Astrocyte (in vitro differentiated cells and primary cell): ENCODE data around the gene PLEKHG2. TPM values are rescaled to one million over a fixed set of nuclear protein-coding genes. Genes with fewer than 3 reads are reported as not detected.

Source experiments
- DNase-seq: peaks from one replicate; pipeline ENCODE4 v3.0.0-alpha.2; 2010; ENCODE audit warnings: low read depth
- FAIRE-seq: peaks from 2 replicates; lab custom pipeline; 2011; peaks lifted over from hg19 to GRCh38; lab: Jason Lieb, UNC
- H2AFZ ChIP-seq: 2 replicates; pipeline ENCODE4 v1.6.0; 2012; ENCODE audit warnings: low read depth, low read length, inconsistent platforms
- H3K27ac ChIP-seq: 2 replicates; pipeline ENCODE4 v1.5.1; 2011; ENCODE audit warnings: low read depth, low read length, inconsistent platforms
- H3K27me3 ChIP-seq: 2 replicates; pipeline ENCODE4 v1.6.0; 2011; ENCODE audit warnings: low read length, inconsistent platforms; ENCODE audit not compliant: insufficient read depth
- H3K36me3 ChIP-seq: 2 replicates; pipeline ENCODE4 v1.5.1; 2011; ENCODE audit warnings: low read length, inconsistent platforms; ENCODE audit not compliant: insufficient read depth
- H3K4me1 ChIP-seq: 2 replicates; pipeline ENCODE4 v1.5.1; 2011; ENCODE audit warnings: low read length, inconsistent platforms; ENCODE audit not compliant: insufficient read depth
- H3K4me2 ChIP-seq: 2 replicates; pipeline ENCODE4 v1.6.0; 2012; ENCODE audit warnings: low read length, inconsistent platforms
- H3K4me3 ChIP-seq: 2 replicates; pipeline ENCODE4 v1.5.1; 2011; ENCODE audit warnings: low read depth, mild to moderate bottlenecking, low read length, inconsistent platforms; ENCODE audit not compliant: insufficient read depth
- H3K79me2 ChIP-seq: 2 replicates; pipeline ENCODE4 v1.6.0; 2012; ENCODE audit warnings: mild to moderate bottlenecking, low read length, inconsistent platforms; ENCODE audit not compliant: insufficient read depth
- H3K9ac ChIP-seq: 2 replicates; pipeline ENCODE4 v1.6.0; 2012; ENCODE audit warnings: mild to moderate bottlenecking, low read length, inconsistent platforms
- H3K9me3 ChIP-seq: 2 replicates; pipeline ENCODE4 v1.5.1; 2012; ENCODE audit warnings: low read depth, mild to moderate bottlenecking, low read length, inconsistent platforms; ENCODE audit not compliant: insufficient read depth
- H4K20me1 ChIP-seq: 2 replicates; pipeline ENCODE4 v1.6.0; 2012; ENCODE audit warnings: low read length, inconsistent platforms; ENCODE audit not compliant: insufficient read depth
- H3K27ac Mint-ChIP-seq: one replicate; pipeline ENCODE4 v1.8.0; 2021; ENCODE audit warnings: mild to moderate bottlenecking, mixed read lengths; ENCODE audit not compliant: unreplicated experiment
- H3K27me3 Mint-ChIP-seq: one replicate; pipeline ENCODE4 v1.8.0; 2021; ENCODE audit warnings: low read depth, mixed read lengths; ENCODE audit not compliant: unreplicated experiment
- H3K36me3 Mint-ChIP-seq: one replicate; pipeline ENCODE4 v1.8.0; 2021; ENCODE audit warnings: low read depth, mixed read lengths; ENCODE audit not compliant: unreplicated experiment
- H3K4me1 Mint-ChIP-seq: one replicate; pipeline ENCODE4 v1.8.0; 2021; ENCODE audit warnings: low read depth, mixed read lengths; ENCODE audit not compliant: unreplicated experiment
- H3K4me3 Mint-ChIP-seq: one replicate; pipeline ENCODE4 v1.8.0; 2021; ENCODE audit warnings: mild to moderate bottlenecking, moderate library complexity, mixed read lengths; ENCODE audit not compliant: unreplicated experiment
- H3K9me3 Mint-ChIP-seq: one replicate; pipeline ENCODE4 v1.8.0; 2021; ENCODE audit warnings: mild to moderate bottlenecking, mixed read lengths; ENCODE audit not compliant: unreplicated experiment
- CTCF ChIP-seq: IDR thresholded peaks from 2 replicates; pipeline ENCODE4 v1.5.1; 2011; ENCODE audit warnings: low read depth, mild to moderate bottlenecking, inconsistent platforms, low read length, moderate library complexity; ENCODE audit not compliant: insufficient read depth
- EZH2 ChIP-seq: IDR thresholded peaks from 2 replicates; pipeline ENCODE4 v1.6.1; 2012; ENCODE audit warnings: mild to moderate bottlenecking, low read length, inconsistent platforms; ENCODE audit not compliant: insufficient read depth
- total RNA-seq: library from RNA; stranded (reverse); gene quantifications from 2 replicates; pipeline ENCODE4 v1.2.1, GENCODE V29; 2021

PLEKHG2 gene
- total RNA-seq, 1 donor from 2014 or later, result 102 TPM

- TF ChIP-seq EZH2 (no peak), CTCF (no peak)
- DNase-seq (no peak), FAIRE-seq (no peak)
- H3K79me2 ChIP-seq, result no peaks in the 10 kb centered on the region
- peak overlapping the region; percentile 97 for H3K27ac ChIP-seq
- peaks cover 2% of the 10 kb centered on the region for H3K36me3 Mint-ChIP-seq
- peaks cover 47% of the 10 kb centered on the region for H3K4me1 ChIP-seq
- no peak overlapping the region for H2AFZ ChIP-seq
- H3K4me3 ChIP-seq, result no peak overlapping the region
- H3K4me2 ChIP-seq, result peak overlapping the region; percentile 94
- H3K27ac Mint-ChIP-seq, result peak overlapping the region; percentile 95
- H3K4me3 Mint-ChIP-seq, result peak overlapping the region; percentile 15
- H3K27me3 Mint-ChIP-seq, result no peaks in the 10 kb centered on the region
- no peaks in the 10 kb centered on the region for H4K20me1 ChIP-seq
- peak overlapping the region; percentile 96 for H3K9ac ChIP-seq
- peaks cover 24% of the 10 kb centered on the region for H3K4me1 Mint-ChIP-seq
- H3K36me3 ChIP-seq, result no peaks in the 10 kb centered on the region
- H3K9me3 ChIP-seq, result no peaks in the 10 kb centered on the region
- H3K9me3 Mint-ChIP-seq, result no peaks in the 10 kb centered on the region
- H3K27me3 ChIP-seq, result no peaks in the 10 kb centered on the region
These were observed 11.4 kb upstream of the PLEKHG2 start for GRCh38 chr19:39401070-39401548.

DNA sequence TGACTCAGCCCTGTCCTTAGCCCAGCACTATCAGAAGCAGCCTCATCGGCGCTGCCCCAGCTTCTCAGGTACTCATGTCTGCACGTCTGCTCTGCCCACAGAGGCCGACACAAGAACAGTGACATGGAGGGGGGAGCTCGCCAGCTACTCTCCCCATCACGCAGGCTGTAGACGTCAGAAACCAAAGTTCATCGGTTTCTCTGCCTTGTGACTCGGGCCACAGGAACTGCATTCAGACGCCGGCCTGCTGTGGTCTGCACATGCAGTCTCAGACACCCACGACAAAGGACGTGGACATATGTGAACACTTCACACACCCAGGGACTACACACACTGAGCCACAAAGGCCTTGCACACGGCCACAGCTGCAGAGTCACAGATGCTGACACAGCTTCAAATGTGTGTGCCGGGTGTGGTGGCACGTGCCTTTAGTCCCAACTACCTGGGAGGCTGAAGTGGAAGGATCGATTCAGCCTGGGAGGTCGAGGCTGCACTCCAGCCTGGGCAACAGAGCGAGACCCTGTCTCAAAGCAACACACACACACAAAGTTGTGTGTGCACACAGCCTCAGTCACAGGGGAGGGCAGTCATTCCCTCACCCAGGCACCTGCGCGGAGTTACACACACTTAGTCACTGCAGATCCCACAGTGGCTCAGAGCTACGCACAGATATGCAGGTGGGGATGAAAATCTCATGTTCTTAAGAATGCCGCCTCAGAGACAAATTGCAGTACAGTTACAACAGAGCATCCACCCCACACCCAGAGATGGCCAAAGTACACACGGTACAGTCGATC is 10.7 kb upstream of the PLEKHG2 start:
- Histone ChIP-seq H3K4me3 (peak overlapping the region; percentile 48), H4K20me1 (no peaks in the 10 kb centered on the region), H3K27me3 (no peaks in the 10 kb centered on the region), H3K4me1 (peaks cover 49% of the 10 kb centered on the region), H3K9me3 (no peaks in the 10 kb centered on the region), H2AFZ (peak overlapping the region; percentile 11), H3K4me2 (peak overlapping the region; percentile 94), H3K27ac (peak overlapping the region; percentile 97), H3K9ac (peak overlapping the region; percentile 96), H3K36me3 (no peaks in the 10 kb centered on the region), H3K79me2 (peaks cover under 1% of the 10 kb centered on the region)
- no peak for FAIRE-seq
- Mint-ChIP-seq H3K9me3 (no peaks in the 10 kb centered on the region), H3K4me3 (peak overlapping the region; percentile 75), H3K4me1 (peaks cover 26% of the 10 kb centered on the region), H3K27me3 (no peaks in the 10 kb centered on the region), H3K36me3 (peaks cover 2% of the 10 kb centered on the region), H3K27ac (peak overlapping the region; percentile 95)
- TF ChIP-seq EZH2, result no peak
- peak; percentile 85 for DNase-seq

GRCh38 chr19:39402346-39403300 is 9.8 kb upstream of the PLEKHG2 start:
- peak overlapping the region; percentile 11 for H2AFZ ChIP-seq
- H3K4me2 ChIP-seq, result peak overlapping the region; percentile 94
- H3K4me1 ChIP-seq, result peaks cover 47% of the 10 kb centered on the region
- DNase-seq (peak; percentile 74), FAIRE-seq (no peak)
- peak overlapping the region; percentile 48 for H3K4me3 ChIP-seq
- no peaks in the 10 kb centered on the region for H3K27me3 ChIP-seq
- peaks cover 8% of the 10 kb centered on the region for H4K20me1 ChIP-seq
- H3K36me3 ChIP-seq, result no peaks in the 10 kb centered on the region
- H3K27ac ChIP-seq, result peak overlapping the region; percentile 97
- Mint-ChIP-seq H3K9me3 (no peaks in the 10 kb centered on the region), H3K27ac (peak overlapping the region; percentile 98), H3K36me3 (peaks cover 2% of the 10 kb centered on the region), H3K4me1 (peaks cover 26% of the 10 kb centered on the region), H3K4me3 (peak overlapping the region; percentile 76), H3K27me3 (no peaks in the 10 kb centered on the region)
- H3K9ac ChIP-seq, result peak overlapping the region; percentile 96
- H3K79me2 ChIP-seq, result peaks cover 9% of the 10 kb centered on the region
- no peaks in the 10 kb centered on the region for H3K9me3 ChIP-seq
- no peak for TF ChIP-seq CTCF
- no peak for TF ChIP-seq EZH2
